ENCODE measurements around the gene TMX1.

TMX1 gene

DNA sequence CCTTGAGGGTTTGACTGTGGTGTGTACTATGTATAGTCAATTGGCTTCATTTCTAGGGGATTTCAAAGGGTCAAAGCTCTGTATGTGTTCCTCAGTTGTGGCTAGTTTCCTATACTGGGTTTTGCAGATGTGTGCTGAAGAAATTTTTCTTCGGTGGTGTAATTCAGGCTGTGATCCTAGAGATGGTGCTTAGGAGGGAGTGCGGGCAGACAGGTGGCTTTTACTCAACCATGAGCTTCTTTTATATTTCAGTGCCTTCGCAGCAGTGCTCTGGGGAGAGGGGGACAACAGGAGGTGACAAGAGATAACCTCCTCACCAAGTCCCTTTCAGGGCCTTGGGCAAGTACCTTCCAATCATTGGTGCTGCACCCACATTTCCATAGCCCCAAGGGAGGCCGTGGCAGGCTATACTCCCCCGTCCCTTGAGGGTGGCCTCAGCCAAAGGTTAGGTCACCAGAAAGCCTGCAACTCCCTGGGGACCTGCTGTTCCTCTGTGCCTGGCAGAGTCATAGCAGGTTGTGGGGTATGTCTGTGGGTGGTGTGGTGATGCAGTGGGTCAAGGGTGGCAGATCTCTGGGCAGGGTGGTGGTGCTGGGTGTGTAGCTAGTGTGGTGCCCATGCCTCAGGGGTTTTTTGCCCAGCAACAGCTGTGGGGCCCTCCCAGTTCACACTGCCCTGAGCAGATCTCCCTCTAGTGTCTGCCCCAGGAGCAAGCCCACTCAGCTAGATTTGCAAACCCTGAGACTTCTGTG is 37.0 kb upstream of the TMX1 start:
- no peak for TF ChIP-seq OSR1 (CRISPR knock-in tag; IDR thresholded peaks at IDR 0.05)
- TF ChIP-seq, protein P1, sequence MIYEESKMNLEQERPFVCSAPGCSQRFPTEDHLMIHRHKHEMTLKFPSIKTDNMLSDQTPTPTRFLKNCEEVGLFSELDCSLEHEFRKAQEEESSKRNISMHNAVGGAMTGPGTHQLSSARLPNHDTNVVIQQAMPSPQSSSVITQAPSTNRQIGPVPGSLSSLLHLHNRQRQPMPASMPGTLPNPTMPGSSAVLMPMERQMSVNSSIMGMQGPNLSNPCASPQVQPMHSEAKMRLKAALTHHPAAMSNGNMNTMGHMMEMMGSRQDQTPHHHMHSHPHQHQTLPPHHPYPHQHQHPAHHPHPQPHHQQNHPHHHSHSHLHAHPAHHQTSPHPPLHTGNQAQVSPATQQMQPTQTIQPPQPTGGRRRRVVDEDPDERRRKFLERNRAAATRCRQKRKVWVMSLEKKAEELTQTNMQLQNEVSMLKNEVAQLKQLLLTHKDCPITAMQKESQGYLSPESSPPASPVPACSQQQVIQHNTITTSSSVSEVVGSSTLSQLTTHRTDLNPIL (CRISPR knock-in tag; IDR thresholded peaks at IDR 0.05; ENCODE audit: low read depth) = no peak
- TF ChIP-seq ARNTL (CRISPR knock-in tag; IDR thresholded peaks at IDR 0.05; ENCODE audit: borderline replicate concordance, low read depth) = no peak
- TF ChIP-seq PPARA (CRISPR knock-in tag; IDR thresholded peaks at IDR 0.05; ENCODE audit: borderline replicate concordance) = no peak
- TF ChIP-seq, protein P2, sequence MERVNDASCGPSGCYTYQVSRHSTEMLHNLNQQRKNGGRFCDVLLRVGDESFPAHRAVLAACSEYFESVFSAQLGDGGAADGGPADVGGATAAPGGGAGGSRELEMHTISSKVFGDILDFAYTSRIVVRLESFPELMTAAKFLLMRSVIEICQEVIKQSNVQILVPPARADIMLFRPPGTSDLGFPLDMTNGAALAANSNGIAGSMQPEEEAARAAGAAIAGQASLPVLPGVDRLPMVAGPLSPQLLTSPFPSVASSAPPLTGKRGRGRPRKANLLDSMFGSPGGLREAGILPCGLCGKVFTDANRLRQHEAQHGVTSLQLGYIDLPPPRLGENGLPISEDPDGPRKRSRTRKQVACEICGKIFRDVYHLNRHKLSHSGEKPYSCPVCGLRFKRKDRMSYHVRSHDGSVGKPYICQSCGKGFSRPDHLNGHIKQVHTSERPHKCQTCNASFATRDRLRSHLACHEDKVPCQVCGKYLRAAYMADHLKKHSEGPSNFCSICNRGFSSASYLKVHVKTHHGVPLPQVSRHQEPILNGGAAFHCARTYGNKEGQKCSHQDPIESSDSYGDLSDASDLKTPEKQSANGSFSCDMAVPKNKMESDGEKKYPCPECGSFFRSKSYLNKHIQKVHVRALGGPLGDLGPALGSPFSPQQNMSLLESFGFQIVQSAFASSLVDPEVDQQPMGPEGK (CRISPR knock-in tag; IDR thresholded peaks at IDR 0.05; ENCODE audit: borderline replicate concordance) = no peak
- ATAC-seq = no peak

DNA sequence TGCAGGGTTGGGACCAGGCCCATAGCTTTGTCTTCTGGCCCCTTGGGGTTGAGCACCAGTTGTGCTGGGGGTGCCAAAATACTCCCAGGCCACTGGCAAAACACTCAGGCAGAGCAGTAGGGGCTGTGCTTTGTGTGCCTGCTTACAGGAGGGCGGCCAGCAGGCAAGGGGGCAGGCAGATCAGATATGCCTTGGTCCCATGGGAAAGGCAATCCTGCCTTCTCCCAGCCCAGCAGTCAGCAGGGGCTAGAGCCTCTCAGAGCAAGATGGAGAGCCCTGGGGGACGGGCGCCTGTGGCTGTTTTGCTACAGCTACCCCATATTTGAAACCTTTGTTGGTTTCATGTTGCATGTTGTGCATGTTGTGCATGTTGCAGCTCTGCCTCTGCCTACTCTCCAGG is 36.2 kb upstream of the TMX1 start:
- no peak for TF ChIP-seq ZNF8 (CRISPR knock-in tag; IDR thresholded peaks at IDR 0.05)
- TF ChIP-seq POU6F1 (CRISPR knock-in tag; IDR thresholded peaks at IDR 0.05; ENCODE audit: borderline replicate concordance, low read depth) = no peak
- TF ChIP-seq GLIS3 (CRISPR knock-in tag; IDR thresholded peaks at IDR 0.05) = no peak
- no peak for TF ChIP-seq ARNTL (CRISPR knock-in tag; IDR thresholded peaks at IDR 0.05; ENCODE audit: borderline replicate concordance, low read depth)
- no peak for TF ChIP-seq CSRNP3 (CRISPR knock-in tag; IDR thresholded peaks at IDR 0.05)
- TF ChIP-seq RARB (CRISPR knock-in tag; IDR thresholded peaks at IDR 0.05) = no peak
- no peak for ATAC-seq

GRCh38 chr14:51205486-51205885 is 34.6 kb upstream of the TMX1 start:
- no peak for ATAC-seq
- TF ChIP-seq ZC3H10 (CRISPR knock-in tag; IDR thresholded peaks at IDR 0.05) (no peak), TCF4 (CRISPR knock-in tag; IDR thresholded peaks at IDR 0.05; ENCODE audit: borderline replicate concordance) (no peak), SNAI2 (CRISPR knock-in tag; IDR thresholded peaks at IDR 0.05) (no peak), ESRRG (CRISPR knock-in tag; IDR thresholded peaks at IDR 0.05) (no peak), CSDC2 (CRISPR knock-in tag; IDR thresholded peaks at IDR 0.05) (no peak), ARNTL (CRISPR knock-in tag; IDR thresholded peaks at IDR 0.05; ENCODE audit: borderline replicate concordance, low read depth) (no peak), CSRNP3 (CRISPR knock-in tag; IDR thresholded peaks at IDR 0.05) (no peak), POU6F1 (CRISPR knock-in tag; IDR thresholded peaks at IDR 0.05; ENCODE audit: borderline replicate concordance, low read depth) (no peak), PPARA (CRISPR knock-in tag; IDR thresholded peaks at IDR 0.05; ENCODE audit: borderline replicate concordance) (no peak), ISL1 (CRISPR knock-in tag; IDR thresholded peaks at IDR 0.05) (no peak), RARB (CRISPR knock-in tag; IDR thresholded peaks at IDR 0.05) (no peak), ZNF565 (CRISPR knock-in tag; conservative IDR thresholded peaks at IDR 0.05; ENCODE audit: low read depth) (no peak), TOX (CRISPR knock-in tag; IDR thresholded peaks at IDR 0.05; ENCODE audit: borderline replicate concordance) (no peak), GLIS3 (CRISPR knock-in tag; IDR thresholded peaks at IDR 0.05) (no peak), ZFP3 (CRISPR knock-in tag; IDR thresholded peaks at IDR 0.05) (no peak), ZNF70 (CRISPR knock-in tag; IDR thresholded peaks at IDR 0.05) (no peak)
- TF ChIP-seq, protein P2 (CRISPR knock-in tag; IDR thresholded peaks at IDR 0.05; ENCODE audit: borderline replicate concordance) = no peak
- TF ChIP-seq, protein P3, sequence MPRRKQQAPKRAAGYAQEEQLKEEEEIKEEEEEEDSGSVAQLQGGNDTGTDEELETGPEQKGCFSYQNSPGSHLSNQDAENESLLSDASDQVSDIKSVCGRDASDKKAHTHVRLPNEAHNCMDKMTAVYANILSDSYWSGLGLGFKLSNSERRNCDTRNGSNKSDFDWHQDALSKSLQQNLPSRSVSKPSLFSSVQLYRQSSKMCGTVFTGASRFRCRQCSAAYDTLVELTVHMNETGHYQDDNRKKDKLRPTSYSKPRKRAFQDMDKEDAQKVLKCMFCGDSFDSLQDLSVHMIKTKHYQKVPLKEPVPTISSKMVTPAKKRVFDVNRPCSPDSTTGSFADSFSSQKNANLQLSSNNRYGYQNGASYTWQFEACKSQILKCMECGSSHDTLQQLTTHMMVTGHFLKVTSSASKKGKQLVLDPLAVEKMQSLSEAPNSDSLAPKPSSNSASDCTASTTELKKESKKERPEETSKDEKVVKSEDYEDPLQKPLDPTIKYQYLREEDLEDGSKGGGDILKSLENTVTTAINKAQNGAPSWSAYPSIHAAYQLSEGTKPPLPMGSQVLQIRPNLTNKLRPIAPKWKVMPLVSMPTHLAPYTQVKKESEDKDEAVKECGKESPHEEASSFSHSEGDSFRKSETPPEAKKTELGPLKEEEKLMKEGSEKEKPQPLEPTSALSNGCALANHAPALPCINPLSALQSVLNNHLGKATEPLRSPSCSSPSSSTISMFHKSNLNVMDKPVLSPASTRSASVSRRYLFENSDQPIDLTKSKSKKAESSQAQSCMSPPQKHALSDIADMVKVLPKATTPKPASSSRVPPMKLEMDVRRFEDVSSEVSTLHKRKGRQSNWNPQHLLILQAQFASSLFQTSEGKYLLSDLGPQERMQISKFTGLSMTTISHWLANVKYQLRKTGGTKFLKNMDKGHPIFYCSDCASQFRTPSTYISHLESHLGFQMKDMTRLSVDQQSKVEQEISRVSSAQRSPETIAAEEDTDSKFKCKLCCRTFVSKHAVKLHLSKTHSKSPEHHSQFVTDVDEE (CRISPR knock-in tag; IDR thresholded peaks at IDR 0.05) = no peak

Data from SK-N-SH treated with all-trans-retinoic acid at 6 μM for 48 hours (cell line).